NB4 (cell line): ENCODE results near the gene LDB3.

Experiments used
- DNase-seq: peaks from one replicate; pipeline ENCODE4 v3.0.0; 2010; ENCODE audit warnings: low read depth
- H3K4me3 ChIP-seq: one replicate; pipeline ENCODE4 v1.5.1; 2011; ENCODE audit warnings: mild to moderate bottlenecking, low read depth, low read length, moderate library complexity
- CTCF ChIP-seq: IDR thresholded peaks from one replicate; pipeline ENCODE4 v1.5.1; 2012; ENCODE audit warnings: low read depth, low read length
- MAX ChIP-seq: IDR thresholded peaks from 2 replicates; pipeline ENCODE4 v1.6.1; 2011; ENCODE audit warnings: low read depth, low read length
- MYC ChIP-seq: IDR thresholded peaks from 2 replicates; pipeline ENCODE4 v1.6.1; 2011; ENCODE audit warnings: low read depth, low read length
- POLR2A ChIP-seq: IDR thresholded peaks from 2 replicates; pipeline ENCODE4 v1.6.1; 2011; ENCODE audit warnings: mild to moderate bottlenecking; ENCODE audit not compliant: insufficient read length; ENCODE audit errors: extremely low read depth

The LDB3 gene

GRCh38 chr10:86706977-86707376 is 38.7 kb downstream of the LDB3 start:
- no peak for TF ChIP-seq MAX
- no peak for TF ChIP-seq MYC
- TF ChIP-seq CTCF = no peak
- TF ChIP-seq POLR2A = no peak
- no peak for DNase-seq
- H3K4me3 ChIP-seq = no peak overlapping the region

- no peak for DNase-seq
- H3K4me3 ChIP-seq = no peak overlapping the region
- TF ChIP-seq CTCF (no peak), MYC (no peak), POLR2A (no peak), MAX (no peak)
These were observed 39.2 kb downstream of the LDB3 start for GRCh38 chr10:86707505-86707904.

- H3K4me3 ChIP-seq = no peak overlapping the region
- no peak for DNase-seq
- TF ChIP-seq CTCF (no peak), MYC (no peak), POLR2A (no peak), MAX (no peak)
These were observed 39.9 kb downstream of the LDB3 start for GRCh38 chr10:86708068-86708782.

GRCh38 chr10:86708783-86709380 is 40.6 kb downstream of the LDB3 start:
- no peak for DNase-seq
- no peak overlapping the region for H3K4me3 ChIP-seq
- TF ChIP-seq MYC (no peak), POLR2A (no peak), MAX (no peak), CTCF (no peak)

GRCh38 chr10:86709396-86710185 is 41.3 kb downstream of the LDB3 start:
- no peak for TF ChIP-seq CTCF
- TF ChIP-seq MYC = no peak
- TF ChIP-seq MAX = no peak
- TF ChIP-seq POLR2A = no peak

More at GRCh38 chr10:86709396-86710185, 41.3 kb downstream of the LDB3 start:
- no peak overlapping the region for H3K4me3 ChIP-seq
- no peak for DNase-seq
